Lung (tissue), 12 donors: Measurements from ENCODE around the gene STIMATE. TPM values are rescaled to one million over a fixed set of nuclear protein-coding genes. Genes with fewer than 3 reads are reported as not detected.

Experiments used
- ATAC-seq: fragments of 200-7000 bp; cut with Tn5 transposase; one replicate; pipeline ENCODE4 v1.9.1; 2020; ENCODE audit warnings: moderate number of reproducible peaks; ENCODE audit not compliant: insufficient read depth, low FRiP score
- DNase-seq, 3 donors: peaks; one replicate each; pipeline ENCODE4 v3.0.0-alpha.2; 2013 to 2017
- H3K27ac ChIP-seq, 2 donors: one replicate each; pipeline ENCODE4 v1.5.1; 2013; ENCODE audit warnings: mild to moderate bottlenecking in 2 of 2, moderate library complexity in 2 of 2, control low read depth in 1 of 2, inconsistent platforms in 1 of 2, low read depth in 1 of 2, low read length in 1 of 2
- H3K27me3 ChIP-seq, 3 donors: one replicate each; pipeline ENCODE4 v1.5.1; 2013; ENCODE audit warnings: low read length in 2 of 3; ENCODE audit not compliant: control insufficient read depth in 3 of 3, insufficient read depth in 3 of 3
- H3K36me3 ChIP-seq, 4 donors: one replicate each; pipeline ENCODE4 v1.5.1; 2013; ENCODE audit warnings: low read length in 4 of 4, mild to moderate bottlenecking in 1 of 4, moderate library complexity in 1 of 4; ENCODE audit not compliant: control insufficient read depth in 4 of 4, insufficient read depth in 4 of 4
- H3K4me1 ChIP-seq, 5 donors: one replicate each; pipeline ENCODE4 v1.5.1; 2013; ENCODE audit warnings: low read length in 5 of 5, mild to moderate bottlenecking in 2 of 5, moderate library complexity in 1 of 5; ENCODE audit not compliant: control insufficient read depth in 5 of 5, insufficient read depth in 5 of 5
- H3K4me3 ChIP-seq: one replicate; pipeline ENCODE4 v1.5.1; 2013; ENCODE audit warnings: mild to moderate bottlenecking, control low read depth, moderate library complexity
- H3K9ac ChIP-seq, 2 donors: one replicate each; pipeline ENCODE4 v1.5.1; 2013; ENCODE audit warnings: low read length in 2 of 2, control low read depth in 1 of 2; ENCODE audit not compliant: insufficient read depth in 1 of 2
- H3K9me3 ChIP-seq, 4 donors: one replicate each; pipeline ENCODE4 v1.5.1; 2013; ENCODE audit warnings: low read length in 3 of 4, mild to moderate bottlenecking in 1 of 4, moderate library complexity in 1 of 4; ENCODE audit not compliant: control insufficient read depth in 4 of 4, insufficient read depth in 3 of 4
- WGBS, 2 donors: extraction: QIAGEN DNeasy Blood & Tissue Kit; methylation state at CpG; one replicate each; pipeline ENCODE4 v1.1.7; 2013; 5-methylcytosine and 5-hydroxymethylcytosine counted together
- polyA plus RNA-seq, 2 donors: library from polyadenylated mRNA; stranded (reverse); fragments of 200-250 nt; gene quantifications; one replicate each; pipeline ENCODE4 v1.2.1, GENCODE V29; 2013
- total RNA-seq, 2 donors: library from RNA; depleted of rRNA in 1 of 2; stranded (reverse); fragments of >200 nt in 1 of 2; gene quantifications; one replicate each; pipeline ENCODE4 v1.2.1, GENCODE V29; 2014 to 2021
- TF ChIP-seq, protein P1 (sequence below): IDR thresholded peaks from 2 replicates; pipeline ENCODE4 v1.5.1; 2012; ENCODE audit warnings: mild to moderate bottlenecking; ENCODE audit errors: control extremely low read depth, extremely low read depth
- donor health status: control.
- donor health status: control.
- donor health status: Bipolar disorder and iron deficiency.
- donor health status: healthy.
- donor health status: DM: yes; HTN: yes; CAD: no.

The STIMATE gene
- total and polyA plus RNA-seq, 4 donors = 18.6 to 62.5 (median 20.5) TPM

DNA sequence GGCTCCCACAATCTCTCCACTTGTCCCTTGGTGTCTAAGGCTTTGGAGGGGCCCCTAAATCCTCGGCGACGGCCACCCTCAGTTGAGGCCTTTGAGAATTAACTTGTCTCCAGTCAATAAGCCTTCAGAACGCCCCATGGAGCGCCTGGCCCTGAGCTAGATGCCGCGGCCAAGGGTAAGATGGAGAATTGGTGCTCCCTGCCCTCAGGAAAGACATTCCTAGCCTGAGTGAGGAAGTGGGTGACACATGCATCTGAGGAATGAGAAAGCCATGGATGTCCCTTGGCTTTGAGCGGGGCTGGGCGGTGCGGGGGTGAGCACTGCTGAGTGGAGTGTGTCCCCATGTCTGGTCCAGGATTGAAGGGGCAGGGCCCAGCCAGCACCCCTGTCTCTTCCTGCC lies 80.1 kb downstream of the STIMATE start:
- no peak overlapping the region for H3K4me3 ChIP-seq
- TF ChIP-seq, protein P1, sequence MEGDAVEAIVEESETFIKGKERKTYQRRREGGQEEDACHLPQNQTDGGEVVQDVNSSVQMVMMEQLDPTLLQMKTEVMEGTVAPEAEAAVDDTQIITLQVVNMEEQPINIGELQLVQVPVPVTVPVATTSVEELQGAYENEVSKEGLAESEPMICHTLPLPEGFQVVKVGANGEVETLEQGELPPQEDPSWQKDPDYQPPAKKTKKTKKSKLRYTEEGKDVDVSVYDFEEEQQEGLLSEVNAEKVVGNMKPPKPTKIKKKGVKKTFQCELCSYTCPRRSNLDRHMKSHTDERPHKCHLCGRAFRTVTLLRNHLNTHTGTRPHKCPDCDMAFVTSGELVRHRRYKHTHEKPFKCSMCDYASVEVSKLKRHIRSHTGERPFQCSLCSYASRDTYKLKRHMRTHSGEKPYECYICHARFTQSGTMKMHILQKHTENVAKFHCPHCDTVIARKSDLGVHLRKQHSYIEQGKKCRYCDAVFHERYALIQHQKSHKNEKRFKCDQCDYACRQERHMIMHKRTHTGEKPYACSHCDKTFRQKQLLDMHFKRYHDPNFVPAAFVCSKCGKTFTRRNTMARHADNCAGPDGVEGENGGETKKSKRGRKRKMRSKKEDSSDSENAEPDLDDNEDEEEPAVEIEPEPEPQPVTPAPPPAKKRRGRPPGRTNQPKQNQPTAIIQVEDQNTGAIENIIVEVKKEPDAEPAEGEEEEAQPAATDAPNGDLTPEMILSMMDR = no peak
- H3K36me3 ChIP-seq = no peaks in the 10 kb centered on the region
- no peak overlapping the region for H3K9ac ChIP-seq
- ATAC-seq = no peak
- no peak for DNase-seq
- H3K27ac ChIP-seq = no peak overlapping the region
- H3K4me1 ChIP-seq = no peaks in the 10 kb centered on the region
- WGBS, 2 donors = 94 to 97% methylated on average over 10 of the region's 10 CpGs
- H3K9me3 ChIP-seq = no peaks in the 10 kb centered on the region
- no peaks in the 10 kb centered on the region for H3K27me3 ChIP-seq

DNA sequence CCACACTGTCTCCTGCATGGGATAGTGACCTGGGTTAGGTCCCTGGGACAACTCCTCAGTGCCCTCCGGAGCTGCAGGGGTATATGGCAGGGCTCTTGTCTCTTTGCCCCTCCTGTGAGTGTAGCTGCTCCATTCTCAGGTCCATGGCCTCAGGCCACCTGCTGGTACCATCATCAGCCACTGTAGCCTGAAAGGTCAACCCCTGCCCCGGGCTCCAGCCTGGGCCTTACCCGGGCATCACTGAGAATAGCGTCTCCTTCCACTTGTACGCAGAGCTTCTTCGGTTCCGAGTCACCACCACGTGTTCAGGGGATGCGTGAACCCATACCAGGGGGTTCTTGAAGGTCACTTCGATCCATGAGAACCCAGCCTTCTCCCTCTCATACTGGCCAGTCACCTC lies 80.7 kb downstream of the STIMATE start:
- H3K27ac ChIP-seq = no peak overlapping the region
- no peak for DNase-seq
- no peaks in the 10 kb centered on the region for H3K27me3 ChIP-seq
- H3K4me1 ChIP-seq = no peaks in the 10 kb centered on the region
- H3K36me3 ChIP-seq = no peaks in the 10 kb centered on the region
- no peak overlapping the region for H3K9ac ChIP-seq
- no peaks in the 10 kb centered on the region for H3K9me3 ChIP-seq
- TF ChIP-seq, protein P1 = no peak
- no peak for ATAC-seq
- H3K4me3 ChIP-seq = no peak overlapping the region
- 93 to 97% methylated on average over 10 of the region's 10 CpGs for WGBS, 2 donors

DNA sequence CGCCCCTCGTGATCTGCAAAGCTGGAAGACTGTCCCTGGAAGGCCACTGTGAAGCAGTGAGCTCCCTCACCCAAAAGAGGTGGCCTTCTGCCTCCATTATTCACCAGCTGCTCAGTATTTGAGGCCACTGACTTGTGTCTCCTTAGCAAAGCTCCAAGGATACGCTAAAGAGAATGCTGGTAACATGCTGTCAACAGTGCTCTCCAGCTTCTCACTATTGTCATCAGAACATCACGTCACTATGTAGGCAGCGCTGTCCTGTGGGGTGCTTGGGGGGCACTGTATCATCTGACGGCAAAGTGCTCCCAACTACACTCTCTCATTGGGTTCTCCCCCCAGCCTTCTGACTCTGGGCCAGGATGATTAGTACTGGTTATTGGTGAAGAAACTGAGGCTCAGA lies 81.1 kb downstream of the STIMATE start:
- WGBS, 2 donors = 90 to 93% methylated on average over 6 of the region's 6 CpGs
- no peak for ATAC-seq

GRCh38 chr3:52813810-52814209 lies 83.5 kb downstream of the STIMATE start:
- Histone ChIP-seq H3K36me3 (no peaks in the 10 kb centered on the region), H3K27me3 (no peaks in the 10 kb centered on the region), H3K9me3 (no peaks in the 10 kb centered on the region), H3K4me1 (no peaks in the 10 kb centered on the region), H3K27ac (no peak overlapping the region), H3K9ac (no peak overlapping the region), H3K4me3 (no peak overlapping the region)
- TF ChIP-seq, protein P1 = no peak
- 82 to 90% methylated on average over 8 of the region's 8 CpGs for WGBS, 2 donors
- no peak for ATAC-seq
- no peak for DNase-seq

More for the DNA sequence above, 81.1 kb downstream of the STIMATE start:
- H3K27me3 ChIP-seq = no peaks in the 10 kb centered on the region
- TF ChIP-seq, protein P1 = no peak
- no peaks in the 10 kb centered on the region for H3K9me3 ChIP-seq
- H3K27ac ChIP-seq = no peak overlapping the region
- no peaks in the 10 kb centered on the region for H3K36me3 ChIP-seq
- H3K4me1 ChIP-seq = no peaks in the 10 kb centered on the region
- H3K4me3 ChIP-seq = no peak overlapping the region
- H3K9ac ChIP-seq = no peak overlapping the region
- no peak for DNase-seq
